AG09309 (cell line): ENCODE measurements around the gene SLC35B1.

Source experiments
- DNase-seq: peaks from one replicate; pipeline ENCODE4 v3.0.0-alpha.2; 2010; ENCODE audit warnings: low read depth
- H3K4me3 ChIP-seq: 2 replicates; pipeline ENCODE4 v1.5.1; 2011; ENCODE audit warnings: mild to moderate bottlenecking, low read depth, low read length, moderate library complexity; ENCODE audit not compliant: control insufficient read depth
- TF ChIP-seq, protein P1 (sequence below): IDR thresholded peaks from 2 replicates; pipeline ENCODE4 v1.5.1; 2011; ENCODE audit warnings: mild to moderate bottlenecking, low read depth, low read length, inconsistent platforms; ENCODE audit not compliant: insufficient read depth, control insufficient read depth; ENCODE audit errors: missing control alignments

SLC35B1 gene

DNA sequence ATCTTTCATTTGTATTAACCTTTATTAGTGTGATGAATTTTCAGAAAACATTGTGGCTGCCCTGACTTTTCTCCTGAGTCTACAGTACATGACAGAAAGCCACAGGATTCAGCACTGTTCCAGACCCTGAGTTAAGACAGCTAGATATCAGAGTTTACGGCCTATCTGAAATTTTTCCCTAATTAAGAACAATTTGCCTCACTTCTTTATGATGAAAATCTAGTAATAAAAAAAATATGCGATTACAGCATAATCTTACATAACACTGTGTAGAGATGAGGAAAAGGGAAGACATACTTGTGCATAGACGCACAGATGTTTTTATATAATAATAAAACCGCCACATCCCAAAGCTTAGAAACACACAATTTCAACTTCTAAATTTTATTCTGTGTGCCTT is 37.1 kb downstream of the SLC35B1 start:
- no peak overlapping the region for H3K4me3 ChIP-seq
- TF ChIP-seq, protein P1, sequence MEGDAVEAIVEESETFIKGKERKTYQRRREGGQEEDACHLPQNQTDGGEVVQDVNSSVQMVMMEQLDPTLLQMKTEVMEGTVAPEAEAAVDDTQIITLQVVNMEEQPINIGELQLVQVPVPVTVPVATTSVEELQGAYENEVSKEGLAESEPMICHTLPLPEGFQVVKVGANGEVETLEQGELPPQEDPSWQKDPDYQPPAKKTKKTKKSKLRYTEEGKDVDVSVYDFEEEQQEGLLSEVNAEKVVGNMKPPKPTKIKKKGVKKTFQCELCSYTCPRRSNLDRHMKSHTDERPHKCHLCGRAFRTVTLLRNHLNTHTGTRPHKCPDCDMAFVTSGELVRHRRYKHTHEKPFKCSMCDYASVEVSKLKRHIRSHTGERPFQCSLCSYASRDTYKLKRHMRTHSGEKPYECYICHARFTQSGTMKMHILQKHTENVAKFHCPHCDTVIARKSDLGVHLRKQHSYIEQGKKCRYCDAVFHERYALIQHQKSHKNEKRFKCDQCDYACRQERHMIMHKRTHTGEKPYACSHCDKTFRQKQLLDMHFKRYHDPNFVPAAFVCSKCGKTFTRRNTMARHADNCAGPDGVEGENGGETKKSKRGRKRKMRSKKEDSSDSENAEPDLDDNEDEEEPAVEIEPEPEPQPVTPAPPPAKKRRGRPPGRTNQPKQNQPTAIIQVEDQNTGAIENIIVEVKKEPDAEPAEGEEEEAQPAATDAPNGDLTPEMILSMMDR = no peak
- no peak for DNase-seq

DNA sequence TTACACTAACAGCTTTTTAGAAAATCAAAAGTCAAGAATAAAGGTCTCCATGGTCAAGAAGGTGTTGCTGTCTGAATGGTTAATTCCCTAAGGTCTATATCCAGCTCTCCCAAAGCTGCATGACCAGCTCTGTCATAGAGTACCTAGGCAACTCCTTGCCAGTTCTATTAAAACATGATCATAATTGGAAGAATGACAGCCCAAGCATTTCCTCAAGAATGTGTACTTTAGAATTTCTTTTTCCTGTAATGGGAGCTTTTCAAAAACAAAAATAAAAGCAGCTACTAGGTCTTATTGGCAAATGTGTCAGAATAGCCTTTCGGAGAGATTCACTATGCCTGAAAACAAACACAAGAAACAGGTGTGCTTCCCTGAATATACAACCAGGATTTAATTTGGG is 37.8 kb downstream of the SLC35B1 start:
- TF ChIP-seq, protein P1 = no peak
- no peak for DNase-seq
- H3K4me3 ChIP-seq = no peak overlapping the region

DNA sequence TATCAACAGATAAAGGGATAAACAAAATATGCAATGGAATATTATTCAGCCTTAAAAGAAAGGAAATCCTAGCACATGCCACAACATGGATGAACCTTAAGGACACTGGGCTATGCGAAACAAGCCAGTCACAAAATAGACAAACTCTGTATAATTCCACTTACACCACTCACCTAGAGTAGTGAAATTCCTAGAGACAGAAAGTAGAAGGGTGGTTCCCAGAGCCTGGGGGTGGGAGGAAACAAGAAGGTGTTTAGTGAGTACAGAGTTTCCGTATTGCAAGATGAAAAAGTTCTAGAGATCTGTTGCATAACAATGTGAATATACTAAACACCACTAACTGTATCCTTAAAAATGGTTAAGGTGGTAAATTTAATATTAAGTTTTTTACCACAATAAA is 39.9 kb downstream of the SLC35B1 start:
- DNase-seq = no peak
- TF ChIP-seq, protein P1 = no peak
- H3K4me3 ChIP-seq = no peak overlapping the region

DNA sequence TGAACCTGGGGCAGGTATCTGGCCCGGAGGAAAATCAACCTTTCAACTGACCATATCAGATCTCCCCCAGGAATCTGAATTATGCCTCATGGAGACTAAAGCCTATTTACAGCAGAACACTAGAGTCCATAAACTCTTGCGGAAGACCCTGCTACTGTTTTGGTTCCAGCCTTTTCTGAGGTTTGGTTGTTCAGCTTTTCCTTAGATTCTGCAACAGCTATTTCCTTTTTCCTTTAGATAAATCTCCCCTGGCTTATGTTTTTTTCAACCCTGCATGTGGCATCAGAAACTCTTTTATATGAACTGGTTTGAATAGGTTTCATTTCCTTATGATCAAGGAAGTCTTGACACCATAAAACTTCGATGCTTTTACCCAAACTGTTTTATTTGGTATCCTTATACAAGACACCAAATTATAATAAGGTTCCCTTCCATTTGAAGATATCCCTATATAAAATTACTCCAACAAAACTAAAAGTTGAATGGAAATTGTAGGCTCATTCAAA is 43.0 kb downstream of the SLC35B1 start:
- DNase-seq = no peak
- no peak overlapping the region for H3K4me3 ChIP-seq
- TF ChIP-seq, protein P1 = no peak

DNA sequence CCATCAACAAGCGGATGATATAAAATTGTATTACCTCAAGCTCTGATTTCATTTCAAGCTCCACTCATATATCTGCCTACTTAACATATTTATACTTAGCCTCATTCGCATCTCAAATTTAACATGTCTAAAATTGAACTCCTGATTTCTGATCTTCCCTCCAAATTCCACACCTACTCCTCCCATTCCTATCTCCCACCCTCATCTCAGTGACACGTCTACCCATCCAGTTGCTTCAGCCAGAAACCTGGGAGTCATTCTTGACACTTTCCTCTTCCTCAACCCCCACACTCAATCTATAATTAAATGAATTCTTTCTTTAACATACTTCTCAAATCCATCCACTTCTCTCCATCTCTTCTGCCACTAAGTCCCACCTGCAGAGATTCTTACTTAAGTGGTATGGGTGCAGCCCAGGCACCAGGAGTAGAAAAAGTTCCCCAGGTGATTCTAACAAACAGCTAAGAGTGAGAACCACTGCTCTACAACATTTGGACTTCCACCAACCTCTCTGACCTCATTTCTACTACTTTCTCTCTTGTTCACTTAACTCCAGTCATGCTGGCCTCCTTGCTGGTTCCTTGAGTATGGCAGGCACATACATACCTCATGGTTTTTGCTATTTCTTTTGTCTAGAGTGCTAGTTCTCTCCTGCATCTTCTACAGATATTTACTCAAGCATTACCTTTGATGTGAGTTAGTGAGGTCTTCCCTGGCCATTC is 47.9 kb downstream of the SLC35B1 start:
- DNase-seq = no peak
- no peak overlapping the region for H3K4me3 ChIP-seq
- TF ChIP-seq, protein P1 = no peak

DNA sequence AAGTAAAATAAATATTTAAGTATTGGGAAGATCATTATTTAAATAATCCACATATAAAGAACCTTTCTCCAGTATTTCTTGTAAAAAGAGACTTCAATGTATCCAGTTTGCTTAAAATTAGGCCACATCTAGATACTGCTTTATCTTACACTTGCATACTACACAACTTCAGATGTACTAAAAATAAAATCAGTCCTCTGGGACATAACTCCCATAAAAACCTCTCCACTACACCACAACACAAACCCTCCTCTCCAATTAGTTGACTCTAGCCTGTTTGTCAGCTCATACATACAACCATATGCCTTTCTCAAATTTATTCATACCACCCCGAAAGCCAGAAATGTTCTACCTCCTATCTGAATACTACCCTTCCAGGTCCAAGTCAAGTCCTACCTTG is 51.5 kb downstream of the SLC35B1 start:
- no peak overlapping the region for H3K4me3 ChIP-seq
- DNase-seq = no peak
- TF ChIP-seq, protein P1 = no peak
